Cardiac muscle cell (in vitro differentiated cells and primary cell): ENCODE measurements around the gene ZNF138. TPM values are rescaled to one million over a fixed set of nuclear protein-coding genes. Genes with fewer than 3 reads are reported as not detected.

Experiments
- DNase-seq, 2 donors: peaks; one replicate each; pipeline versions ENCODE4 v3.0.0 to v3.0.0-alpha.2; 2010 to 2017; ENCODE audit warnings: low read depth in 1 of 2, low spot score in 1 of 2
- H3K27ac ChIP-seq: fragments of 200-600 bp; sonication (generic); 2 replicates; pipeline ENCODE4 v1.5.1; 2016
- H3K27me3 ChIP-seq: fragments of 200-600 bp; sonication (generic); 2 replicates; pipeline ENCODE4 v1.6.0; 2016; ENCODE audit warnings: control low read depth
- H3K36me3 ChIP-seq: fragments of 200-600 bp; sonication (generic); 2 replicates; pipeline ENCODE4 v1.5.1; 2016; ENCODE audit warnings: control low read depth
- H3K4me1 ChIP-seq: fragments of 200-600 bp; sonication (generic); 2 replicates; pipeline ENCODE4 v1.8.1; 2017; ENCODE audit warnings: low read depth, mild to moderate bottlenecking, mixed run types
- H3K4me3 ChIP-seq: fragments of 200-600 bp; sonication (generic); 2 replicates; pipeline ENCODE4 v1.5.1; 2016; ENCODE audit warnings: mild to moderate bottlenecking
- H3K9me3 ChIP-seq: fragments of 200-600 bp; sonication (generic); 2 replicates; pipeline ENCODE4 v1.5.1; 2017; ENCODE audit warnings: low read depth, mild to moderate bottlenecking, control low read depth
- polyA plus RNA-seq: library from polyadenylated mRNA; unstranded; fragments of >200 nt; fragmentation: Nextera tagmentation; extraction: Ambion mirVana; gene quantifications from 2 replicates; pipeline ENCODE4 v1.2.1, GENCODE V29; 2016
- total RNA-seq: library from RNA; depleted of rRNA; stranded (reverse); fragments of >200 nt; gene quantifications from 2 replicates; pipeline ENCODE4 v1.2.3, GENCODE V29; 2016
- TF ChIP-seq, protein P1 (sequence below): IDR thresholded peaks from 2 replicates; pipeline ENCODE4 v1.5.1; 2012; ENCODE audit warnings: low read depth, mild to moderate bottlenecking, low read length

Gene ZNF138
- total and polyA plus RNA-seq, 2 experiments from 2014 or later: 10.1 to 18.3 TPM

DNA sequence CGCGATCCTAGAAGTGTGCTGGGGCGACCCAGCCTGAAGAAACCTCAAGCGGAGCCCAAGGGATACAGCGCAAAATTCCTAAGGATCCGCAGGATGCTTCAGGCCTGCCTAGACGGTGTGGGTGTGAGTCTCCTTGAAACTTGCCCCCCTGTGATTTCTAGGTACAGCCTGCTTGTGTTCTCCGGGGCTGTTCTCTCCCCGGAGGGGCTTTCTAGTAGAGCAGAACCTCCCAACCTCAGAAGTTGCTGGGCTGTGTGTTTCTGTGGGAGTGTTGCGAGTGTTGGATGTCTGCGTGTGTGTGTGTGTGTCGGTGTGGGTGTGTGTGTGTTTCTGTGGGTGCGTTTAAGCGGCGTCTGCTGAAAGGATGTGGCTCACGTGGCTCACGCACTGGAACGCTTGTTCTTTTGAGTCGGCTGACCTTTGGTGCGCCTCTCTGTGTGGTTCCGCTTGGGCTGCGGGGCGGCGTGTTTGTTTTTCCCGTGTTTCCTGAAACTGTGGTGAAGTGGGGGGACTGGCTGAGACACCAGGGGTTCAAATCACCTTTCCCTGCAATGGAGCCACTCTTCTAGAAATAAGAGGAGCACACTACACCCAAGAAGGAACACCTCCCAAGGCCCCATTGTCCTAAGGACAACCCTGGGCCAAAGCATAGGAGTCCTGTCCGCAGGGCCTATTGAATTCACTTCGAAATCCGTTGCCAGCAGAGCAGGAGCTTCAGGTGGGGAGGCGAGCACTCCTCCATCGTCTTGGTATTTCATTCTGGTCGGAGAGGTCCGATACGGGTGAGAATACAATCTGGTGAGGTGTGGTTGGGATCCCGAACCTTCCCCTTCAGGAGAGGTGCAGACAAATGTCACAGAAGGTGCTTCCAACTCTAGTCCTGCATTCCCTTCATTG is 83.7 kb downstream of the ZNF138 start:
- Histone ChIP-seq H3K4me3 (peak overlapping the region; percentile 24), H3K9me3 (no peaks in the 10 kb centered on the region), H3K27ac (no peak overlapping the region), H3K27me3 (peaks cover 11% of the 10 kb centered on the region), H3K4me1 (no peaks in the 10 kb centered on the region), H3K36me3 (no peaks in the 10 kb centered on the region)
- TF ChIP-seq, protein P1, sequence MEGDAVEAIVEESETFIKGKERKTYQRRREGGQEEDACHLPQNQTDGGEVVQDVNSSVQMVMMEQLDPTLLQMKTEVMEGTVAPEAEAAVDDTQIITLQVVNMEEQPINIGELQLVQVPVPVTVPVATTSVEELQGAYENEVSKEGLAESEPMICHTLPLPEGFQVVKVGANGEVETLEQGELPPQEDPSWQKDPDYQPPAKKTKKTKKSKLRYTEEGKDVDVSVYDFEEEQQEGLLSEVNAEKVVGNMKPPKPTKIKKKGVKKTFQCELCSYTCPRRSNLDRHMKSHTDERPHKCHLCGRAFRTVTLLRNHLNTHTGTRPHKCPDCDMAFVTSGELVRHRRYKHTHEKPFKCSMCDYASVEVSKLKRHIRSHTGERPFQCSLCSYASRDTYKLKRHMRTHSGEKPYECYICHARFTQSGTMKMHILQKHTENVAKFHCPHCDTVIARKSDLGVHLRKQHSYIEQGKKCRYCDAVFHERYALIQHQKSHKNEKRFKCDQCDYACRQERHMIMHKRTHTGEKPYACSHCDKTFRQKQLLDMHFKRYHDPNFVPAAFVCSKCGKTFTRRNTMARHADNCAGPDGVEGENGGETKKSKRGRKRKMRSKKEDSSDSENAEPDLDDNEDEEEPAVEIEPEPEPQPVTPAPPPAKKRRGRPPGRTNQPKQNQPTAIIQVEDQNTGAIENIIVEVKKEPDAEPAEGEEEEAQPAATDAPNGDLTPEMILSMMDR: no peak
- DNase-seq: no peak

DNA sequence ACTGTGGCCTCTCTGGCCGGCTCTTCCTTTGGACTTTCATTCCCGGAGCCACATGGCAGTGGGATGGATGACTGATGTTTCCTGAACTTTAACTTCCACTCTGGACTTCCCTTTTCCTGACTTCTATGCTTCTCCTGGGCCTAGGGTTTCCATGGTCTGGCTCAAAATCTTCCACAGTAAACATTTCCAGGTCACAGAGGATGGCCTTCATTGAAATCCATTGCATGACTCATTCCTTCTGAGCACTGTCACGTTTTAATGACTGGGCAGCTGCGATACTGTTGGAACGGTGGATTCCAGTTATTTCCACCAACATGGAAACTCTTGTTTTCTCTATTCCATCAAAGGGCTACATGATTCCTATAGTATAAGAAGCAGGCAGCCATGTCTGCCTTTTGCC is 84.5 kb downstream of the ZNF138 start:
- Histone ChIP-seq H3K4me1 (no peaks in the 10 kb centered on the region), H3K27ac (no peak overlapping the region), H3K4me3 (no peak overlapping the region), H3K27me3 (peaks cover 11% of the 10 kb centered on the region), H3K36me3 (no peaks in the 10 kb centered on the region), H3K9me3 (no peaks in the 10 kb centered on the region)
- TF ChIP-seq, protein P1: no peak
- no peak for DNase-seq

DNA sequence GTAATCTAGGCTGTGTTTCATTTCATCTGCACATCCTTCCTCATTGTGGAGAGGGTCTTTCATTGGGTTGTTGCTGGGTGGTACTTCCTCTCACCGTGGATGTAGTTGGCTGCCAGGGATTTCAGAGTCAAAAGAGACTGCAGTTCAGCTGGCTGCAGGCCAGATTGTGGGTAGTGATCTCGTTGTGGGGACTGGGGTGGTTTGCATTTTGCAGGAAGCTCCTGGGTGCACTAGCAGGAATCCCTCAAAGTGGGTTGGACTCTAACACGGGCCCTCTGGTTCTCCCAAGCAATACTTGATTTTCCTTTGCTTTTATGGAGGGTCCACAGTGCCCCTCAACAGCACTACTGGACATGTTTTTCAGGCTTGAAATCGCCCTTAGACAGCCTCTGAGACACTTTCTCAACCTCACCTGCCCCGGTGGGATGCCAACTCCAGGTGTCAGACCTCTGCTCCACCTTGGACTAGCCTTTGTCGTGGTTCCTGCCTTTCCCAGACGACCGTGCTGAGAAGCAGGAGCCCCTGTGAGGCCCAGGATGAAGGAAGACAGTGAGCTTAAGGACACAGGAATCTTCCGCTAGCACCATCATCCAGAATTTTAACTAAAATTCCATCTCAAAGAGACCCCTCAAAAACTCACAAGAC is 85.0 kb downstream of the ZNF138 start:
- TF ChIP-seq, protein P1: no peak
- DNase-seq: no peak
- Histone ChIP-seq H3K27ac (no peak overlapping the region), H3K27me3 (peaks cover 11% of the 10 kb centered on the region), H3K36me3 (no peaks in the 10 kb centered on the region), H3K4me3 (no peak overlapping the region), H3K9me3 (no peaks in the 10 kb centered on the region), H3K4me1 (no peaks in the 10 kb centered on the region)

DNA sequence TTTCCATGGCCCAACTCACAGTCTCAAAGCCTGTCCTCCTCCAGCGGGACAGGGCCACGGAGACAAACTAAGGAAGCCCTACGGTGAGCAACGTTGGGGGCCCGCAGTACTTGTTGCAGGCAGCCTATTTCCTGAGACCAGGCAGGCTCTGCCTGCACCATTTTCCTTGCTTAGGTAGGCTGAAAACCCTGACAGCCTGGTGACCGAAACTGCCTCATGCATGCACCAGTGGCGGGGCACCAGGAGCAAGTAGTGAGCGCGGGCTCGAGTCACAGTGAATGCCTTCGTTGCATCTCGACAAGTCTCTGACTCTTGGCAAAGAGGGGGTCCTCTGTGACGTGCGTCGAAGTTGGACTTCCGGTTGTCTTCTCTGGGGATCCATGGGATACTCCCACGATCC is 85.6 kb downstream of the ZNF138 start:
- no peak overlapping the region for H3K27ac ChIP-seq
- H3K36me3 ChIP-seq: no peaks in the 10 kb centered on the region
- DNase-seq: no peak
- H3K4me3 ChIP-seq: no peak overlapping the region
- no peaks in the 10 kb centered on the region for H3K9me3 ChIP-seq
- TF ChIP-seq, protein P1: no peak
- H3K27me3 ChIP-seq: peaks cover 14% of the 10 kb centered on the region
- H3K4me1 ChIP-seq: no peaks in the 10 kb centered on the region

DNA sequence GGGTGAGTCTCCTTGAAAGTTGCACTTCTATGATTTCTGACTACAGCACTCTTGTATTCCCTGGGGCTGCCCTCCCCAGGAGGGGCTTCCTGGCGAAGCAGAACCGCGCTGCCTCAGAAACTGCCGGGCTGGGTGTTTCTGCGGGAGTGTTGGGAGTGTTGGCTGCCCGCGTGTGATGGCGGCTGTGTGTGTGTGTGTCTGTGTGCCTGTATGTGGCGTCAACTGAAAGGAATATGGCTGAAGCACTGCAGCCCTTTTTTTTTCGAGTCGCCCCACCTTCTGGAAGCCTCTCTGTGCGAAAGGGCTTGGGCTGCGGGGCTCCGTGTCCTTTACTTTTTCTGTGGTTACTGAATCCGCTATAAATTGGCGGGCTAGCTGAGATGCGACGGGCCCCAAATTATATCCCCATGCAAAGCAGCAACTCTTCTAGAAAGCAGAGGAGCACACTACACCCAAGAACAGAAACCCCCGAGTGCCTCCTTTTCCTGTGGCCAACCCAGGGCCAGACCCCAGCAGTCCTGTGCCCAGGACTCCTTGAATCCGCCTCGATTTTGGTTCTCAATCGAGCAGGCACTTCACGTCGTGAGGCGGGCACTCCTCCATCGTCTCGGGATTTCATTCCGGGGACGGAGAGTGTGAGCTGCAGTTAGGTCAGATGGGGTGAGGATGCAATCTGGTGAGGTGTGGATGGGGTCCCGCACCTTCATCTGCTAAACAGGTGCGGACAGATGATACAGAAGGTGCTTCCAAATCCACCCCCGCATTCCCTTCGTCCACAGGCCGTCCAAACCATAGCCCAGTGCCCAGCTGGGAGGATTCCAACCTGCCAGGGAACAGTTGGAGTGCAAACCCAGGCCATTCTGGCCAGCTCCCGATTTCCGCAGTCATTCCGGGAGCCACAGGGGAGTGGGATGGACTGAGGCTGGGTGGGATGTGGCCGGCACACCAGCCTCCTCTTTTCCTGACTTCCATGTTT is 86.4 kb downstream of the ZNF138 start:
- H3K4me3 ChIP-seq: no peak overlapping the region
- DNase-seq: no peak
- H3K36me3 ChIP-seq: no peaks in the 10 kb centered on the region
- H3K4me1 ChIP-seq: no peaks in the 10 kb centered on the region
- no peaks in the 10 kb centered on the region for H3K9me3 ChIP-seq
- no peak overlapping the region for H3K27ac ChIP-seq
- TF ChIP-seq, protein P1: no peak
- peaks cover 22% of the 10 kb centered on the region for H3K27me3 ChIP-seq
